ENCODE measurements around the gene PNO1. TPM values are rescaled to one million over a fixed set of nuclear protein-coding genes. Genes with fewer than 3 reads are reported as not detected.
"Not testable (repeated sequence)": the region's sequence is repeated elsewhere in the genome, so short reads cannot be mapped to it uniquely, and the experiment has no call there.

Gene PNO1
- total RNA-seq, 1 donor from 2014 or later, result 16.0 TPM

DNA sequence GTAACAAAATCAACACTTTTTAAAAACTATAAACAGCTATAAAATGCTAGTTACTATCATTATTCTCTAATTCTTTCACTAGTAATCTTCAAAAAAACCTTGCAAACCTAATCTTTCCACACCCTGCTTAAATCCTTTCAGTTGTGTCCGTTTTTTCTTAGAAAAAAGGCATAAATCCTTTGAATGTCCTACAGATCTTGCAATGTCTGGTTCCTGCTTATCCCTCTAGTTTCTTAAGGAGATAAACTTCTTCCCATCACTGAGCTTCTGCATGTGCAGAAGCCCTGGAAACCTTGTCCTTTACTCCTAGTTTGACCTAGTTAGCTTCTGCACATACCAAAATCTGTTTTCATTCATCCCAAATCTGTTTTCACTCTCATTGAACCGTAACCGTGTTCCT is 1.3 kb upstream of the PNO1 start:
- intact Hi-C loops (cut with micrococcal nuclease), result loop anchor here (5.0 to 10.0 kb wide), 2 partner anchors 568 to 759 kb away; partner anchors contain the start of gene ETAA1

DNA sequence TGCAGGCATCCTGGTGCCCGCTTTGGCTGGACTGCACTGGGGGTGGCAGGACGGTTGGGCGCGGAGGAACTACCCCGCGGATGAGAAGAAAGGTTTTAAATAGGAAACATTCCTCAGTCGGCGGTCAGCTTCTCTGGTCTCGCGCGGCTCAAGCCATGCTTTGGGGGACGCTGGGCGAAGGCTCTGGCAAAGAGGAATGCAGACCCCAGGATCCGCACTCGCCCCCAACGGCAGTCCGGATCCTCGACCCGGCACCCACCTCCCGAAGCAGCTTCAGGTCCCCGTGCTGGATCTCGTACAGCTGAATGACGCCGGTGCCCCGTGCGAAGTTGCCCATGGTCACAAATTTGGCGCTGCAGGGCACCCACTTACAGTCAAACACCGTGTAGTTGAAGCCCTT is 686 bp upstream of the PNO1 start:
- intact Hi-C loops (cut with micrococcal nuclease), result loop anchor here (1.0 to 10.0 kb wide), 11 partner anchors 28 to 760 kb away; partner anchors contain the start of genes APLF, C1D, ETAA1 and FBXO48

DNA sequence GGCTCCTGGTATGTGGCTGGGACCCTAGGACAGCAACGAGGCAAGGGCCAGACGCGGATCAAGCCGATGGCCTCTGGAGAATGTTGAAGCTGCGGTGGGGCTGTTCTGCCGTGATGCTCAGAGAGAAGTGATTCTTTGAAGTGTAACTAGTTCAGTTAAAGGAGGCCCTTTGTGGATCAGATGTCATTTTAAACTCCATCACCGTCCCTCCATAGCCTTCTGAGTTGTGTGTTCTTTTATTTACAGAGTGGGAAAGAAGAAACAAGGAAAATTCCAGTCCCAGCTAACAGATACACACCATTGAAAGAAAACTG is 403 bp downstream of the PNO1 start:
- intact Hi-C loops (cut with micrococcal nuclease), result loop anchor here (2.0 to 10.0 kb wide), 3 partner anchors 567 to 1279 kb away; partner anchors contain the start of genes ETAA1 and NFU1

DNA sequence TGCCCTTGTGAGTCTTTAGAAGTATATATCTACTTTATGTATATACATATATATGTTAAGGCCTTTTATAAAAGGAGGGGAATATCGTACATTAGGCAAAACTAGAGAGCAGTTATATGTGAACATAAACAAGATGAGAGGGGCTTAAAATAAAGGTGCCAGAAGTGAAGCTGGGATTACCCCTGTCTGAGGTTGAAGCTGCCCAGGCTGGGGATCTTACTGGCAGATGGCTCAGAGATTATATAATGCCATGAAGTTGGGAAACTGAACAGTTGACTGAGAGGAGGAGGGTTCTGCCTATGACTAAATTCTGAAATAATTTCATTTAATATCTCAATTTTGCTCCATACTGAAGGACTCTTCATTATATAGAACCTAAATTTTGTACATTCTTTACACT is 6.0 kb downstream of the PNO1 start:
- intact Hi-C loops (cut with micrococcal nuclease), result no loop called here

DNA sequence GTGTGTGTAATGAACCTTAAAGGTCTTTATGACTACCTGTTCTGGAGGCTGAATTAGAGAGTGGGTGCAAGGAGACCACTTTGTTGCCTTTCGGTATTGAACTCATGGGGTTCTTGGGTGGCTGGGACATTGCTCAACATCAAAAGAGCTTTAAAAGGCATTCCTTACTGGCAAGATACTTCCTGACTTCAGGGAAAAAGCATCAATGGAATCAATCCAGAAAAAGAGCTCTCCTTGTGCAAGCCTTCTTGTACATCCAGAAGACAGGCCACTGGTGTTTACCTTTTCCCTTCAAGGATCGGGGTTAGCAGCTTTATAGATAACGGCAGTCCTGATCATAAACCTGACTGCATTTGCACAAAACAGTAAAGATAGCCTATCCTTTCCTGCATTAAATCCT is 9.5 kb downstream of the PNO1 start:
- intact Hi-C loops (cut with micrococcal nuclease), result no loop called here

DNA sequence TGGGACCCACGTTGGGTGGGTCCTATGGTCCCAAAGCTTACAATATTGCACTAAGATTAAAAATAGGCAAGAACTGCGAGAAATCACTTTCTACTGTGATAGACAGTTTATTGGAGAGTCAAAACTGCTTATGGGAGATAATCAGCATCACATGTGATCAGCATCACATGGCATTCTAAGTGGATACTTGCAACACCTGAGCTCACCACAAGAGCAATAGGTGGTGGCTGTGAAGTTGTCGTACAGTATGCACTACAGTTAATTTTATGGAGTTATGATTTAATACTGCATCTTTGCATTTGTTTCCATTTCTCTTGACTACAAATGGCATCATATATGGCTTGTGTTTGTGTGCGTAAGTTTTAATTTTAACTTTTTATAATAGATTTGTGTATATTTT is 11.6 kb downstream of the PNO1 start:
- intact Hi-C loops (cut with micrococcal nuclease), result no loop called here

DNA sequence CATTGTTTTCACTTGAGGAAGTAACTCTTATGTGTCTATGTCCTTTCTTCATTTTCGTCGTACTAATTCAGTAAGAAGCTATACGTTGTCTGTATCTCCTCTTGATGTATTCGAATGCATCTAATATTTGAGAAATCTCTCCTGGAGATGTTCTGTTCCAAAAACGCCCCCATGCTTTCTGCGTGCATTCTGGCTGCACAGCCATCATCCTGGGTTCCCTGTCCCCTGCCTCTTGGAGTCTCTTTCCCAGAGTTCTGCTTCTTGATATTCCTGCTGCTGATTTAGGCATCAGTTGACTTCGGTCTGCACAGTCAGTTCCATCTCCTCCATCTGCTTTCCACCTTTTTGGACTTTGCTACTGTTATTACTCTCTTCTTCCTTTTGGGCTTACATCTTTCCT is 13.5 kb downstream of the PNO1 start:
- intact Hi-C loops (cut with micrococcal nuclease), result no loop called here

DNA sequence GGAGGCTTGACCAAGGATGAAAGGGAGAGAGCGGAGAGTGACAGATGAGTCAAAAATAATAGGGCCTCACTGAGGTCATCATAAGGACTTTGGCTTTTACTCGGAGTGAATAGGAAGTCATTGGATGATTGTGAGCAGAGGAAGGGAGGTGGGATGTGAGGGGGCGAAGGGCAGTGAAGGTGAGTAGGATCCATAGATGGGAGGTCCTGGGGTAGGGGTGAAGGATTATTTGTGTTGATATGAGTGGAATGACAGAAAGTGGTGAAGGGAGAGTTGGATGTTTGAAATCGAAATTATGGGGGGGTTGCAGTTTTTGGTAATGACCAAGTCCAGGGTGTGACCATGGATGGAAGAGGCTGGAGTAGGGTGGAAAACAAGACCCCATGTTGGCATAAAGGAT is 14.0 kb downstream of the PNO1 start:
- intact Hi-C loops (cut with micrococcal nuclease), result no loop called here

DNA sequence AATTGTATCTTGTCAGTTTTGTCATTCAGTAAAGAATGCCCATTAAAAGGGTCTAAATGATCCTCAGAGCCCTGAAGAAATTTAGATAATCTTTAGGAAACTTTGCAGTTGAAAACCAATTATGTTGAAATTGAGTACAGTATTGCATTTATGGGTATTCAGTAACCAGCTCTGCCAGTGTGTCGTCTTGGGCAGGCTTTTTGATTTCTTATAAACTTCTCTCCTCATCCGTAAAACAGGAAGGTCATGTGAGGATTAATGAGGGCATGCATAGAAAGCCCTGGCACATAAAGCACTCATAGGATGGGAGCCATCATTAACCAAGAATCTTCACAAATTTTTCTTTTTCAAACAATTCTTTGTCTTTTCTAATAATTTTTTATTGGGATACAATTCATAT is 14.8 kb downstream of the PNO1 start:
- intact Hi-C loops (cut with micrococcal nuclease), result no loop called here

DNA sequence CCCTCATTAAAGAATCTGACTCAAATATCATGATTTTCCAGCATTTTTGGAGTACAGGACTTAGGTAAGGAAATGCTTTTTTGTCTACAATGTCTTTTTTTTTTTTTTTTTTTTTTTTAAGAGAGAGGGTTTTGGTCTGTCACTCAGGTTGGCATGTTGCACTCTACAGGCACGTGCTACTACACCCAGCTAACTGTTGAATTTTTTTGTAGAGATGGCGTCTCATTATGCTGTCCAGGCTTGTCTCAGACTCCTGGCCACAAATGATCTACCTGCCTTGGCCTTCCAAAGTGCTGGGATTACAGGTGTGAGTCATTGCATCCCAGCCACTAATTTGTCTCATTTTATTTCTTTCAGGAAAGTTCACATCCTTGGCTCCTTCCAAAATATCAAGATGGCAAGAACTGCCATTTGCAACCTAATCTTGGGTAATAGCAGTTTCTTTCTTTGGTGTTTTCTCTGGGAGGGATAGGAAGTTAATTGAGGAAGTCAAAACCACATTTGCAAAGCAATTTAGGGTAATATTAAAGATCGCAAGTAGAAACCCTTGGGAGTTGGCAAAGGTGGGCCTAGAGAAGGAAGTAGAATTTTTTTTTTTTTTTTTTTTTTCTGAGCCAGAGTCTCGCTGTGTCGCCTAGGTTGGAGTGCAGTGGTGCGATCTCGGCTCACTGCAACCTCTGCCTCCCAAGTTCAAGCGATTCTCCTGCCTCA is 15.5 kb downstream of the PNO1 start:
- intact Hi-C loops (cut with micrococcal nuclease), result no loop called here

DNA sequence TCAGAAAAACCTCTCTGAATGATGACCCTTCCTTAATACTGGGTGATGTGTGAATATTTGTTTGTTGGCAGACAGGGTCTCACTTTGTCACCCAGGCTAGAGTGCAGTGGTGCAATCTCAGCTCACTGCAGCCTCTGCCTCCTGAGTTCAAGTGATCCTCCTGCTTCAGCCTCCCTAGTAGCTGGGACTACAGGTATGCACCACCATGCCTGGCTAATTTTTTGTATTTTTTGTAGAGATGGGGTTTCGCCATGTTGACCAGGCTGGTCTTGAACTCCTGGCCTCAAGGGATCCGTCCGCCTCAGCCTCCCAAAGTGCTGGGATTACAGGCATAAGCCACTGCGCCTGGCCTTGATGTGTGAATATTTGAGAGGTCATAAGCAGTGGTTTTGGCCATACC is 17.5 kb downstream of the PNO1 start:
- intact Hi-C loops (cut with micrococcal nuclease), result not testable (repeated sequence)

DNA sequence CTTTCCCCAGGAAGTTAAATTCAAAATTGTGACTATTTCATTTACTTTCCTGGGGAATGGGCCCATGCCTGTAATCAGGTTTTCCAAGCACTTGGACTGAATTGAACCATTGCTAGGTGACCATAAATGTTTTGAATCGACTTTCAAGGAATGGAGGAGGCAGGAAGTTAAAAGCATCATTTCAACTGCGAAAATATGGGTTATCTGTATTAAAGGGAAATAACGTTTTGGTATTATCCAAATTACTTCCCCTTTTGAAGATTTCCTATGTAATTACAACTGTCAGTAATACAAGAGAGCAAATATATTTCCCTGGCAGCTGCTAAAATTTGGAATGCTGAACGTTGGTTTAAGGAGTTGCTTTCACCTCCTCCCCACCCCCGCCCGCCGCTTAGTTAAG is 19.0 kb downstream of the PNO1 start:
- intact Hi-C loops (cut with micrococcal nuclease), result no loop called here

DNA sequence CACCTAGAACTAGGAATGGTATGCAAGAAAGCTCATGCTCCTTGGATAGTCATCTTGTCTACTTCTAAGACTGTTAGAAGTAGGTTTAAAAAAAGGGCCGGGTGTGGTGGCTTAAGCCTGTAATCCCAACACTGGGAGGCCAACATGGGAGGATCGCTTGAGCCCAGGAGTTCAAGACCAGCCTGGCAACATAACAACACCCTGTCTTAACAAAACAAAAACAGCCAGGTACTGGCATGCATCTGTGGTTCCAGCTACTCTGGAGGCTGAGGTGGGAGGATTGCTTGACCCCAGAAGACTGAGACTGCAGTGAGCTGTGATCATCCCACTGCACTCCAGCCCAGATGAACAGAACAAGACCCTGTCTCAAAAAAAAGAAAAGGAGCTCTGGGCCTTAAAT is 19.9 kb downstream of the PNO1 start:
- intact Hi-C loops (cut with micrococcal nuclease), result no loop called here

DNA sequence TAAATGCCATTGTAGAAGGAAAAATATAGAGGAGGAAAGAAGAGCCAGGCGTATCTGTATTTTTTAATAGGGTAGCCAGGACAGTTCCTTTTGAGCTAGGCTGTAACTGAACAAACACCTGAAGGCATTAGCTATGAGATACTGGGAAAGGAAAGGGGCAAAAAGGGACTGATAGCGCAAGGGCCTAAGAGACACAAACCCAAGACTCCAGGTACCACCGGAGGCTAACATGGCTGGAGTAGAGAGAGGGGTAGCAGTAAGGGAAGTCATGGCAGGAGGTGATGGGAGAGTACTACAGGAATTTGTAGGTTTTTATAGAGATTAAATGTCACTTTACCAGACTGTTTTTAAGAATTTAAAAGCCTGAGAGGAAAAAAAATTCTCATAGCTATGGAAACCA is 20.7 kb downstream of the PNO1 start:
- intact Hi-C loops (cut with micrococcal nuclease), result no loop called here

DNA sequence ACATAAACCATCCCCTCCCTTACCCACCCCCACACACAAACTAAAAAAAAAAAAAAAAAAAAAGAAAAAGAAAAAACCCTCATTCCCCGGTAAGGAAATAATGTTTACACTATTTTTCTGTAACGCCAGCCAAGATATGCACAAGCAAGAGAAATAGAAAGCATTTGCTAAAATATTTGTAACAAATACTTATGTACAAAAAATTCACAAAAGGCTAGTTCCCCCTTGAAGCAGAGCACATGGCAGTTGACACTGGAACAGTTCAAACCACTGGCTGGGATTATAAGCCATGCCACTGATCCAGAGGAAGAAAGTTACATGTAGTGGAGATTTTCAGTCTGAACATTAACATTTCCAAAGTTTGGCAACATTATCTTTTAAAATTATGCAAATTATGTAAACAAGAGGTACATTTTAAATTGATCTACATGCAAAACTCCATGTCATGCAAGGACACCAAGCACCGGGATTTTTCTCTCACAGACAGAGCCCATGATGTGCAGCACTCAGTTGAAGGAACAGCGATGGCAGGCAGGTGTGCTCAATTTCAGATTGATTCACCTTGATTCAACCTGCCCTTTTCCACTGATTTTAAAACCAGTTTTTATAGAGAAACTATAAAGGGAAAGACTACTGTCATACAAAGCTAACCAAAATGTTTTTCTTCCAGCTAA is 21.4 kb downstream of the PNO1 start:
- intact Hi-C loops (cut with micrococcal nuclease), result no loop called here

DNA sequence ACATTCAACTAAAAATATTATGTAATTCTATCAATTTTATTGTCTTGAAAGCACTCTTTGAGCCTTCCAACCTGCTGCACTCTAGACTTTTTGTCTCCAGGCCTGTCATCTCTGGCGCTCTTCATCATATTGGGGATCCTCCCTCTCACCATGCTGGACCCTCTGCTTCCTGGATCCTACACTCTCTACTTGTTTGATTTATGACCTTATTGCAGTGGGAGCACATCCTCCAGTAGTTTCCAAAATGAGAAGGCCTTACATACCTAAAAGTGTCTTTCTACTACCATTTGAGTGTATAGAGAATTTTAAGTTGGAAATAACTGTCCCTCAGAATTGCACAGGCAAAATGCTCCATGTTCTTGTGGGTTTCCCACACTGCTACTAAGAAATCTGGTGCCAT is 25.2 kb downstream of the PNO1 start:
- intact Hi-C loops (cut with micrococcal nuclease), result loop anchor here (10.0 kb wide), 1 partner anchor 742 kb away; no protein-coding TSS in a partner anchor

DNA sequence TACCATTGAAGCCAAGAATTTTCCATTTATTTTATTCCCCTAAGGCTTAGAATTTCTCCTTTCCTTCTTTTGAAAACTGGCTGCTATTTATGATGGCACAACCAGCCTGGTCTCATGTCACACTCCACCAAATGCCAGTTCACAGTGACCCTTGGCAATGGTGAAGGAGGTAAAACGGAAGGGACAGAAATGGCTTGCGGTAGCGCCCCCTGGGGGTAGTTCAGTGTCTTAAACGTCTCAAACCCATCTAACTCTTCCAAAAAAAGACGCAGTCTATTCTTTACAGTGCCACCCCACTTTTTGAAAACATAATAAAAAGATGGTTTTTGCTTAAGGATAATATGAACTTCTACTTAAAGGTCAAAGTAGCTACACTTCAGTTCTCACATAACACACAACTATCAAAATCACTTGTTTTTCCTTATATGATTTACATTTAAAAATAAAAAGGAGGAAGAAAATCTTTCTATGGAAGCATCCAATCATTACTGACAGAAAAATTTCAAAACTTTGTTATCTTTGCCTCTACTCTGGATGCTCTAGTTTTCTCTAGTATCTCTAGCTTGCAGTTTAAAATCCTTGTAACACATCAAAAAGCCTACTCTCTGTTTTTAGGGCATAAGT is 28.0 kb downstream of the PNO1 start:
- intact Hi-C loops (cut with micrococcal nuclease), result loop anchor here (1.0 to 10.0 kb wide), 4 partner anchors 28 to 739 kb away; partner anchors contain the start of gene PNO1

DNA sequence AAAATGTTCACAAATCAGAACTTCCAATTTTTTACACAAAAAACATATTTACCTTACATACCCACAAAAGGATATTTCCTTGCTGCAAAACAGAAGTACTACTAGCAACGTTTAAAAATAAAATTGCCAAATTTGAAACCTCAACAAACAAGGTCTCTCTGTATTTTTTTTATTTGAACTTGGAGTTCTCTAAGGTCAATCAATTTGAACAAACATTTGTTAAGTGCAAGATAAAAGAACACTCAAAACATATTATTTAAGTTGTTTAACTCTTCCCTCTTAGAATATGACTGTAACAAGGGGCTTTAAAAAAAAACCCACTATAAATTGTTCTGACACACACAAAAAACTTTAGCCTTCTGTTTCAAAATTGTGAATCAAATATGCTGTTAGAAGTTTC is 29.6 kb downstream of the PNO1 start:
- intact Hi-C loops (cut with micrococcal nuclease), result loop anchor here (10.0 kb wide), 1 partner anchor 737 kb away; no protein-coding TSS in a partner anchor

DNA sequence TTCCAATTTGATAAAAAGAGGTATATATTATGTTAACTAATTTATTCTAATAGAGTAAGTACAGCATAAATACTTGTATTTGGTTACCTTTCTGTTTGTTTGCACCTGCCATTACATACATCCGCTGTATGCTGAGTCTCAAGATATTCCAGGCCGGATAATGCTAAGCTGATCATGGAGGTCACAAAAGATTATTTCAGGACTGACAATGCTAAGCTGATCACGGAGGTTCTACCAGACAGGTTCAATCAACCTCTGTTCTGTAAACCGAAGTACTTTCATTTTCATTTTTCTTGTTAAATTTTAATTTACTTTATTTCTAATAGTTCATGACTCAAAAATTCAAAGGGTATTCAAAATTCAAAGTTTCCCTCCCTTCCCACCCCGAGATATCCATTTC is 31.1 kb downstream of the PNO1 start:
- intact Hi-C loops (cut with micrococcal nuclease), result loop anchor here (2.0 to 10.0 kb wide), 2 partner anchors 14 to 736 kb away; no protein-coding TSS in a partner anchor

DNA sequence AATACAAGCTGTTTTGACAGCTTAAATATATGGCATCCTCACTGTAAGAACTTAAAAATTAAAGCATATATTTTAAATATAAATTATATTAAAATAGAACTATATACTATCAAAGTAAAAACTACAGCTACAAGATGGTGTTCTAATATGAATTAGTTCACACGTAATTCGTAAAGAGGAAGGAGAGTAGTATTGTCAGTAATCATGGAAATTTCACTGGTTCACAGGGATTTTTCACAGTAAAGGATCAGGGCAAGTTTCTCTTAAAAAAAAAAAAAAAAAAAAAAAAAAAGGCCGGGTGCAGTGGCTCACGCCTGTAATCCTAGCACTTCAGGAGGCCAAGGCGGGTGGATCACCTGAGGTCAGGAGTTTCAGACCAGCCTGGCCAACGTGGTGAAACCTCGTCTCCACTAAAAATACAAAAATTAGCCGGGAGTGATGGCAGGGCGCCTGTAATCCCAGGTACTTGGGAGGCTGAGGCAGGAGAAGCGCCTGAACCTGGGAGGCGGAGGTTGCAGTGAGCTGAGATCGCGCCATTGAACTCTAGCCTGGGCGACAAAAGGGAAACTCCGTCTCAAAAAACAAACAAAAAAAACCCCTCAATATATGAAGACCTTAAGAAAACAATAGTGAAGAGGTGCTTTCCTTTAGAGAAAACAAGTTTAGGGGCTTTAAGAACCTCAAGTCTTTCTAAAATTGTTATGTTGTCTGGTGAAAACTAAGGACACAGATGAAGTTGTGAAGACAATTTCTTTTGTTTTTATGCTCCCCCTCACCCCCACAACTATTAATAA is 32.5 kb downstream of the PNO1 start:
- intact Hi-C loops (cut with micrococcal nuclease), result loop anchor here (2.0 to 10.0 kb wide), 2 partner anchors 13 to 735 kb away; no protein-coding TSS in a partner anchor

DNA sequence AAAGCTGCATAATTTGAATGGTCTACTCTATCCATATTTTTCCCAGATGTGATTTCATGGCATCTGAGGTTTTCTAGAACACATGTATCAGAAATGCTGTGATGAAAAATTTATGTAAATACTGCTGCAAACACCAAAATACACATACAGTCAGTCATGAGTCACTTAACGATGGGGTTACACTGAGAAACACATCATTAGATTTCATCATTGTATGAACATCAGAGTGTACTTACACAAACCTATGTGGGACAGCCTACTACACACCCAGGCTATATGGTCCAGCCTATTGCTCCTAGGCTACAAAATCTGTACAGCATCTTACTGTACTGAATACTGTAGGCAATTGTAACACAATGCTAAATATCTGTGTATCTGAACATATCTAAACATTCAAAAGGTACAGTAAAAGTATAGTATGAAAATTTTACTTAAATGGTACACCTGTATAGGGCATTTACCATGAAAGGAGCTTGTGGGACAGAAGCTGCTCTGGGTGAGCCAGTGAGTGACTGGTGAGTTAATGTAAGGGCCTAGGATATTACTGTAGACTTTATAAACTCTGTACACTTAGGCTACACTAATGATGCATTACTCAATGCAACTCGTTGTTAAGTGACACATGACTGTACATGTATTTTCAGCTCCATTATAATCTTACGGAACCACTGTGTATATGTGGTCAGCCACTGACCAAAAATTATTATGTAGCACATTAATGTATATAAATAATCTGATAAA is 33.5 kb downstream of the PNO1 start:
- intact Hi-C loops (cut with micrococcal nuclease), result no loop called here
